Measurements from ENCODE around the gene HNRNPUL1.

The HNRNPUL1 gene

GRCh38 chr19:41353466-41354342 is 89.5 kb downstream of the HNRNPUL1 start, which contains the start of gene TGFB1:
TGFB1 (minus strand) TSS chr19:41353922; CDS start chr19:41353044, 878 bp downstream.
- DNase-seq (ENCODE audit: low read depth), result peak; percentile 92

GRCh38 chr19:41354343-41354953 is 90.3 kb downstream of the HNRNPUL1 start:
- no peak for DNase-seq (ENCODE audit: low read depth)

- no peak for DNase-seq (ENCODE audit: low read depth)
These were observed 90.9 kb downstream of the HNRNPUL1 start for GRCh38 chr19:41355035-41355434.

GRCh38 chr19:41355802-41356201 is 91.6 kb downstream of the HNRNPUL1 start:
- DNase-seq (ENCODE audit: low read depth), result no peak

- DNase-seq (ENCODE audit: low read depth), result no peak
These were observed 93.0 kb downstream of the HNRNPUL1 start for GRCh38 chr19:41356984-41357739.
